Activated naive CD4-positive, alpha-beta T cell treated with Interleukin-2 at 50 U/mL for 16 hours (primary cell): ENCODE data around the gene DPT.

Experiments used
- DNase-seq: peaks from one replicate; pipeline ENCODE4 v3.0.0-alpha.2; 2020

The DPT gene

GRCh38 chr1:168697356-168698126, 31.5 kb downstream of the DPT start:
- DNase-seq, result no peak

- no peak for DNase-seq
These were observed 32.8 kb downstream of the DPT start for GRCh38 chr1:168696125-168696760.

- no peak for DNase-seq
These were observed 35.2 kb downstream of the DPT start for GRCh38 chr1:168693872-168694238.

- DNase-seq, result no peak
These were observed 35.7 kb downstream of the DPT start for GRCh38 chr1:168693197-168693871.

- DNase-seq, result no peak
These were observed 36.5 kb downstream of the DPT start for GRCh38 chr1:168692472-168692871.

- no peak for DNase-seq
These were observed 37.5 kb downstream of the DPT start for GRCh38 chr1:168691541-168691940.

GRCh38 chr1:168689726-168690602, 39.0 kb downstream of the DPT start:
- DNase-seq, result no peak

- no peak for DNase-seq
These were observed 39.7 kb downstream of the DPT start for GRCh38 chr1:168689327-168689657.

- no peak for DNase-seq
These were observed 40.2 kb downstream of the DPT start for GRCh38 chr1:168688644-168689326.

GRCh38 chr1:168687816-168688215, 41.2 kb downstream of the DPT start:
- DNase-seq, result no peak

GRCh38 chr1:168686666-168687065, 42.3 kb downstream of the DPT start:
- no peak for DNase-seq

- no peak for DNase-seq
These were observed 45.1 kb downstream of the DPT start for GRCh38 chr1:168683871-168684270.

- no peak for DNase-seq
These were observed 52.1 kb downstream of the DPT start for GRCh38 chr1:168676861-168677260.

- DNase-seq, result no peak
These were observed 52.8 kb downstream of the DPT start for GRCh38 chr1:168676029-168676812.

GRCh38 chr1:168673974-168674683, 54.9 kb downstream of the DPT start:
- DNase-seq, result no peak

- no peak for DNase-seq
These were observed 56.7 kb downstream of the DPT start for GRCh38 chr1:168672278-168672677.

GRCh38 chr1:168671782-168672181, 57.2 kb downstream of the DPT start:
- no peak for DNase-seq

- no peak for DNase-seq
These were observed 63.0 kb downstream of the DPT start for GRCh38 chr1:168665975-168666374.

- no peak for DNase-seq
These were observed 64.8 kb downstream of the DPT start for GRCh38 chr1:168664069-168664834.

- DNase-seq, result no peak
These were observed 72.5 kb downstream of the DPT start for GRCh38 chr1:168656485-168656884.
